Activated T-cell treated with anti-CD3 and anti-CD28 coated beads for 1 hour (primary cell): ENCODE data around the gene SPTLC2.

ENCODE experiments used
- DNase-seq: peaks from one replicate; pipeline ENCODE4 v3.0.0-alpha.2; 2020; ENCODE audit warnings: low read depth

Gene SPTLC2

GRCh38 chr14:77467801-77468200 is 148.6 kb downstream of the SPTLC2 start:
- no peak for DNase-seq

- DNase-seq: peak; percentile 38
Observed at GRCh38 chr14:77459072-77459723, 157.2 kb downstream of the SPTLC2 start.

DNA sequence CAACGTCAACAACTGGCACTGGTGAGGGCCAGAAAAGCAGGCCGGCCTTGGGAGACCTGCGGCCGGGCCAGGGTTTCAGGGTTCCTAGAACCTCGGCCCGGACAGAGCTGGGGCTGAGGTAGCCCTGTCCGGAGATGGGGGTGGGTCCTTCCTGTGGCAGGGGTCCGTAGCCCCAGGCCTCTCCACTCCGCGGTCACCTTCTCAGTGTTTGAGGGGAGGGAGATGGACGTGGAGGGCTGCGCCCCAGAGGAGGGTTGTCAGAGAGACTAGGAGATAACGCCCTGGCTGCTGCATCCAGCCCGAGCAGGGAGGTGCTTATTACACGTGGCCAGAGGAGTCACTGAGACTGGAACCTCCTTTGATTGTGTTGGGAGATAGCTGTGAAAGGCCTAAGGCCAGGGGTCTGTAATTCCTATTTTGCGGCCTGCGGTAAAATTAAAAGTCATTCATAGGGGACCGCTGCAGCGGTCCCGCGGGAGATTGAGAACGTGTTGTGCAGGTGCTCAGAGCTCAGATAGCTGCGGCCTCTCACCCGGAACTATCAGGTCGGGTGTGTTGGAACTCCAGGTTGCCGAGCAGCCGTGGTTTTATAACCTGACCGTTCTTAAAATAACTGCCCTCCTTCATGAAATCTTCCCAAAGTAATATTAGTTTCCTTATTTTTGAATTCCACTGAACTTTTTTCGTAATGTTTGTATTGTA is 158.0 kb downstream of the SPTLC2 start:
- DNase-seq: peak; percentile 6

DNA sequence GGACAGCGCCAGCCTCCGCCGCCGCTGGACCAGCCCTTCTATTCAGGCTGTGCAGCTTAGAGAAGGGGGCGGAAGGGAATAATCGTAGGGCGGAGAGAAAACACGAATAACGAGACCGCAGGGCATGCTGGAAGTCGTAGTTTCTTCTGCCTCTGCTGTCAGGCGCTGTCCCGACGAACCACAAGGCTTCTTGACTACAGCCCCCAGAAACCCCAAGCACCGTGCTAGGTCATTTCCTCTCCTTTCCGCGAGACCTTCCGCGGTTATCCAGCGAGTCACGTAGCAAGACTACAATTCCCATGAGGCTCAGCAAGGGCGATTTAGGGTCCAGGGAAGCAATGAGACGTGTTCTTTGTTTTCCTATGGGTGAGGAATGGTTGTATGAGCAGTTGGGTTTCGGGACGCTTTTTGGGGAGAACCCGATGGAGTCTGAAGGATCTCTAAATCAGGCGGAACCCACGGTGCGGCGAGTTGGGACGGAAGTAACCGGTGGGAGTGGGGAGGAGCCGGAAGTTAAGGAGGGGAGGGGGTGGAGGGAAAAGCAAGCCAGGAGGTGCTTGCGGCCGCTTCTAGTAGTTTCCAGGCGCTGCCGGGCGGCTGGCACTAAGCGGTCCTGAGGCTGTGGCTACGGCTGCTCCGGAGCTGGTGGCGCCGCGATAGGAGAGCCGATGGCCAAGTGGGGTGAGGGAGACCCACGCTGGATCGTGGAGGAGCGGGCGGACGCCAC is 158.8 kb downstream of the SPTLC2 start, which contains the start of the genes AHSA1 and VIPAS39:
Gene AHSA1, plus strand, starts transcription at position 572 of the 727 bp plus-strand sequence. Its CDS starts 97 bp downstream, at position 669.
Gene VIPAS39, minus strand, starts transcription at position 80 of the 727 bp plus-strand sequence. CDS start 3,499 bp downstream, outside the sequence.
- DNase-seq: peak; percentile 84

GRCh38 chr14:77457115-77457521 is 159.3 kb downstream of the SPTLC2 start:
- no peak for DNase-seq
